ENCODE data around the gene ING5.

DNA sequence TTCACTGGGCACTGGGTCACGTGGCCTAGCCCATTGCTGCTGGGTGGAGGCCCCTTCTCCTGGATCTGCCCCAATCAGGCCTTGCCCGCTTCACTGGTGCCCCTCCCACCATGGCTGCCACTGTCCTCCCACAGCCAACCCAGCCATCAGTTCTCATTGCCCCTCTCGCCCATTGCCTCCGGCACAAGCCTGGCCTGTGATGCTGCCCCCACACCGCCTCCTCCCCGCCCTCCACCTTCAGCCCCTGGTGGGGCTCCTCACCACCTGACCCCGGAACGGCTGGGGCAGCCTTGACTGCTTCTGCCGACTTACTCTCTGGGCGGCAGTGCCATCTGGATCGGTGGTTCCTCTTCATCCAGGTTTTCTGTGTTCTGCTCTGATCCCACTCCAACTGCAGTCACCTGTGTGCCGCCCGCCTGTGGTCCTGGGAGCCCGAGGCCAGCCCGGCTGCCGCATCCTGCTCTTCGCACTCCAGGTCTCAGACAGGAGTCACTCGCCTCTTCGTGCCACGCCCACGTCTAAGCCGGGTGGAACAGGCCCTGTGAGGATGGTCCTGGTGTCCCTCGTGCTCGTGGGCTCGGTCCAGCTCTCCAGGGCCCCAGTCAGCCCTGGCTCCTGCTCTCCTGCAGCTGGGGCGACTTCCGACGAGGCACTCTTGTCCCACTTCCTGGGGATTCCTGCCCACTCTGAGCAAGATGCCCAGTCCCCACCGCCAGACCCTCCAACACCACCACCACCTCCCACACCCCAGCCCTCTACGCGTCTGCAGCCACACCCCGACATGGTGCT lies 46.8 kb downstream of the ING5 start:
- TF ChIP-seq CTCF (IDR thresholded peaks at IDR 0.05) (no peak), POLR2AphosphoS5 (IDR thresholded peaks at IDR 0.05) (no peak), EP300 (IDR thresholded peaks at IDR 0.05) (no peak)
